Adrenal gland (tissue), 12 donors: ENCODE measurements around the gene JPT1. TPM values are rescaled to one million over a fixed set of nuclear protein-coding genes. Genes with fewer than 3 reads are reported as not detected.

Experiments used
- DNase-seq, 7 donors: peaks; one replicate each; pipeline ENCODE4 v3.0.0-alpha.2; 2019 to 2020
- H3K27ac ChIP-seq, 5 donors: fragments of 200-600 bp; sonication (generic) in 4 of 5; 1 replicate in 3 of 5; 2 replicates in 2 of 5; pipeline versions ENCODE4 v1.5.1 to v1.8.0; 2016 to 2020; ENCODE audit warnings: mild to moderate bottlenecking in 1 of 5
- H3K27me3 ChIP-seq: fragments of 200-600 bp; 2 replicates; pipeline ENCODE4 v1.8.0; 2021
- H3K36me3 ChIP-seq, 2 donors: fragments of 200-600 bp; replicated peaks in 1 of 2; 1 replicate in 1 of 2; 2 replicates in 1 of 2; pipeline versions ENCODE4 v1.5.1 to v1.8.0; 2018 to 2022
- H3K4me1 ChIP-seq, 2 donors: fragments of 200-600 bp; replicated peaks in 1 of 2; 1 replicate in 1 of 2; 2 replicates in 1 of 2; pipeline versions ENCODE4 v1.5.1 to v1.8.0; 2018 to 2021
- H3K4me3 ChIP-seq, 4 donors: fragments of 200-600 bp; sonication (generic) in 3 of 4; one replicate each; pipeline ENCODE4 v1.5.1; 2016 to 2018
- H3K9me3 ChIP-seq, 3 donors: fragments of 200-600 bp; sonication (generic) in 1 of 3; replicated peaks in 1 of 3; 1 replicate in 2 of 3; 2 replicates in 1 of 3; pipeline versions ENCODE4 v1.5.1 to v1.8.0; 2016 to 2021
- POLR2A ChIP-seq, 2 donors: fragments of 450-650 bp; IDR thresholded peaks; one replicate each; pipeline ENCODE4 v1.6.1; 2017; ENCODE audit warnings: antibody characterized with exemption in 2 of 2, mild to moderate bottlenecking in 2 of 2, moderate library complexity in 1 of 2
- WGBS, 4 donors: extraction: QIAGEN DNeasy Blood & Tissue Kit in 2 of 4; methylation state at CpG; one replicate each; pipeline versions ENCODE4 v1.1.5 to v1.1.7; 2013 to 2017; 5-methylcytosine and 5-hydroxymethylcytosine counted together
- intact Hi-C, 2 donors: fragments of 100-400 bp; cut with DNase I; formaldehyde crosslinking; loops; one replicate each; pipeline versions ENCODE4 v1.14.1 to v1.15.0; 2022 to 2023
- polyA plus RNA-seq, 3 donors: library from polyadenylated mRNA; stranded (reverse); fragments of 200-250 nt in 2 of 3; fragments of 350-450 nt in 1 of 3; fragmentation: Illumina TruSeq in 1 of 3; extraction: RNeasy Lipid Tissue Mini Kit (QIAGEN cat#74804) in 1 of 3; gene quantifications; one replicate each; pipeline ENCODE4 v1.2.3, GENCODE V29; 2013 to 2014
- total RNA-seq, 9 donors: library from RNA; depleted of rRNA in 4 of 9; stranded (reverse); fragments of >200 nt in 4 of 9; fragments of 120-200 nt in 1 of 9; fragmentation: NEBNext Ultra II Directional in 1 of 9; extraction: Animal tissue kit (Norgen Biotek cat#: 25700) in 1 of 9; gene quantifications; one replicate each; pipeline versions ENCODE4 v1.1.0 to v1.2.4, GENCODE V29; 2013 to 2023
- TF ChIP-seq, protein P1 (sequence below), 6 experiments: fragments of 450-650 bp in 4 of 6; fragments of 200-600 bp in 2 of 6; sonication (generic) in 1 of 6; IDR thresholded peaks; 1 replicate in 5 of 6; 2 replicates in 1 of 6; pipeline versions ENCODE4 v1.5.1 to v1.8.0; 2016 to 2021; ENCODE audit warnings: antibody characterized with exemption in 6 of 6, mild to moderate bottlenecking in 2 of 6, moderate library complexity in 1 of 6
- donor health status: healthy with polysubstance abuse.
- donor health status: Bipolar disorder and iron deficiency.
- donor health status: DM: yes; HTN: yes; CAD: no.
- donor health status: DM: no; HTN: no; CAD: no.
- donor health status: DM: no; HTN: no; CAD: no.
- donor health status: DM: yes; HTN: yes; CAD: no.

Gene JPT1
- total and polyA plus RNA-seq, 12 donors = 34.2 to 232 (median 67.2) TPM

DNA sequence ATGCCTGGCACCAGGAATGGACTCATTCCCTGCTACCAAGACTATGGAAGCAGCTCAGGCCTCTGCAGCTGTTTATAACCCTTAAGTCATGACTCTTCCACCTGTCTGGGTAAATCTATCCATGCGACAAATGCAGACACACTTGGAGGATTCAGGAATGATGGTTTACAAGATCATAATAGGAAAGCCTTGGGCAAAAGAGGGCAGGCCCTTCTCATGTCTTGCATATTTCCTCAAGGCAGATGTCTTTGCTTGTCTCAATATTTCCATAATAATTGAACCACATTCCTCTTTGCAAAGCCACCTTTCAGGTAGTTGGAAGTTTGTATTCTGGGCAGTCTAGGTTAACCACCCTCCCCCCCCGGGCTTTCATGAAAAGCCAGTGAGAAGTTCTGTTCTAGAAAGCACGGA, 884 bp upstream of the JPT1 start:
- Histone ChIP-seq H3K4me1 (peaks cover 12 to 19% of the 10 kb centered on the region in 2 donors), H3K9me3 (no peaks in the 10 kb centered on the region), H3K4me3 (no peak overlapping the region), H3K27me3 (no peaks in the 10 kb centered on the region), H3K27ac (peak overlapping the region in 2 of 5 donors; percentile 55 to 60), H3K36me3 (no peaks in the 10 kb centered on the region)
- intact Hi-C loops = no loop called here
- DNase-seq = no peak
- WGBS, 4 donors = 89 to 93% (median 91%) methylated on average over 3 of the region's 3 CpGs
- TF ChIP-seq, protein P1, sequence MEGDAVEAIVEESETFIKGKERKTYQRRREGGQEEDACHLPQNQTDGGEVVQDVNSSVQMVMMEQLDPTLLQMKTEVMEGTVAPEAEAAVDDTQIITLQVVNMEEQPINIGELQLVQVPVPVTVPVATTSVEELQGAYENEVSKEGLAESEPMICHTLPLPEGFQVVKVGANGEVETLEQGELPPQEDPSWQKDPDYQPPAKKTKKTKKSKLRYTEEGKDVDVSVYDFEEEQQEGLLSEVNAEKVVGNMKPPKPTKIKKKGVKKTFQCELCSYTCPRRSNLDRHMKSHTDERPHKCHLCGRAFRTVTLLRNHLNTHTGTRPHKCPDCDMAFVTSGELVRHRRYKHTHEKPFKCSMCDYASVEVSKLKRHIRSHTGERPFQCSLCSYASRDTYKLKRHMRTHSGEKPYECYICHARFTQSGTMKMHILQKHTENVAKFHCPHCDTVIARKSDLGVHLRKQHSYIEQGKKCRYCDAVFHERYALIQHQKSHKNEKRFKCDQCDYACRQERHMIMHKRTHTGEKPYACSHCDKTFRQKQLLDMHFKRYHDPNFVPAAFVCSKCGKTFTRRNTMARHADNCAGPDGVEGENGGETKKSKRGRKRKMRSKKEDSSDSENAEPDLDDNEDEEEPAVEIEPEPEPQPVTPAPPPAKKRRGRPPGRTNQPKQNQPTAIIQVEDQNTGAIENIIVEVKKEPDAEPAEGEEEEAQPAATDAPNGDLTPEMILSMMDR (IDR thresholded peaks at IDR 0.05) = no peak
- no peak for TF ChIP-seq POLR2A (IDR thresholded peaks at IDR 0.05)

DNA sequence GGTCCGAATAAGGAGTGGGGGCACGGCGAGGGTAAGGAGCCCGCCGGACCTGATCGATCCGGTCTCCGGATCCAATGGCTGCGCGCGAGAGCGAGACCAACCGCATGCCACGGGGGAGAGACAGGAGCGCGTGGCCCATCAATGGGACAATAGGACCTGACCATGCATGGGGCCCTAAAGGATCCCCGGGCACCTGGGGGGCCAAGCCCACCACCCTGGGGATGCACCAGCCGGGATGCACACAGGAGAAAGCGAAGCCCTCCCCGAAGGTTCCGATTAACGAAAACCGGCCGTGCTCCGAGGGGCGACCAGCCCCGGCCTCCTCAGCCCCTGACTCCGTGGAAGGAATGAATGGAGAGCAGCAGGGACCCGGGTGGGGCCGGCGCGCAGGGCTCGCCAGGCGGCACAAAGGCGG, 525 bp downstream of the JPT1 start:
- intact Hi-C loops = no loop called here
- peak in 4 of 7 donors; percentile 14 to 32 (median 30) for DNase-seq
- Histone ChIP-seq H3K4me3 (peak overlapping the region; percentile 12 to 89 (median 69)), H3K36me3 (no peaks in the 10 kb centered on the region), H3K4me1 (peaks cover 12 to 16% of the 10 kb centered on the region in 2 donors), H3K9me3 (no peaks in the 10 kb centered on the region), H3K27ac (peak overlapping the region in 3 of 5 donors; percentile 71 to 87 (median 72)), H3K27me3 (no peaks in the 10 kb centered on the region)
- TF ChIP-seq, protein P1 (IDR thresholded peaks at IDR 0.05) = no peak
- no peak for TF ChIP-seq POLR2A (IDR thresholded peaks at IDR 0.05)
- 0 to 3% (median 1%) methylated on average over 12 to 35 of the region's 35 CpGs for WGBS, 4 donors

DNA sequence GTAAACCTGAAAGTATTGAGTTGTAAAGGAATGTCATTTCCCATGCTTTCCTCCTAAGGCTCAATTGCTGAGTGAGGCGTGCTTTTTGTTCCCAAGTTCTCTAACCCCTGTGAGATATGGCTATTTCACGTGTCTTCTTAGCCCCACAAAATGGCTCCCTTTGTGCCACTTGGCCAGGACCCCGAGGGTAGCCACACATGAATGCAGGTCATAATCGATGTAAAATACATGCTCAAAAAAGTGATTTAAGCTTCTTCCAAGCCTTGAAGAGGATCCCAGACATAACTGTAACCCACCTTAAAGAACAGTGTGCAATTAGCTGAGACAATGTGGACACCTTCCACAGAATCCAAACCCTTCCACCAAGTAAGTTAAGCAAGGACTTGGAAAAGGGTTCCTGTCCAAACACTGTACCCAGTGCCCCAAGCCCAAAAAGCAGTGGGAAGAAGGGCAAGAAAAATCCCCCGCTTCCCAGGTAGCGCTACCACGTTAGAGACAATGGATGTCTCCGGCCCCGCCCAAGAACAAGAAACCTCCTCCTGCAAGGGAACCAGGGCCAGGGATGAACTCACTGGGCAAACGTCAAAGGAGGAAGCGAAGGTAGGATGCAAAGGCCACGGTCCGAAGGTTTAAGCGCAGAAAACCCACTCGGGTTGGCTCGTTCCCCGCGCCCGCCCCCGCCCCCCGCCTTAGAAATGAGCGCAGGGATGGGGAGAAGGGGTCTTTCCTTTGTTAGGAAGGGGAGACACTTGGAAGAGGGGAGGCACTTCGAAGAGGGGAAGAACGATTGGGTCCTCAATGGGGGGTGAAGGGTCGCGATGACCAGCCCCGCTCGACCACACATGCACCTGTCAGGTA, 1.2 kb downstream of the JPT1 start:
- TF ChIP-seq POLR2A (IDR thresholded peaks at IDR 0.05) = no peak
- TF ChIP-seq, protein P1 (IDR thresholded peaks at IDR 0.05) = no peak
- Histone ChIP-seq H3K27me3 (no peaks in the 10 kb centered on the region), H3K9me3 (no peaks in the 10 kb centered on the region), H3K27ac (no peak overlapping the region), H3K4me3 (peak overlapping the region; percentile 12 to 89 (median 69)), H3K36me3 (peaks cover 0 to 1% of the 10 kb centered on the region in 2 donors), H3K4me1 (peaks cover 12 to 15% of the 10 kb centered on the region in 2 donors)
- peak in 3 of 7 donors; percentile 24 to 27 (median 26) for DNase-seq
- intact Hi-C loops = no loop called here
- 8 to 11% (median 9%) methylated on average over 28 of the region's 28 CpGs for WGBS, 4 donors

DNA sequence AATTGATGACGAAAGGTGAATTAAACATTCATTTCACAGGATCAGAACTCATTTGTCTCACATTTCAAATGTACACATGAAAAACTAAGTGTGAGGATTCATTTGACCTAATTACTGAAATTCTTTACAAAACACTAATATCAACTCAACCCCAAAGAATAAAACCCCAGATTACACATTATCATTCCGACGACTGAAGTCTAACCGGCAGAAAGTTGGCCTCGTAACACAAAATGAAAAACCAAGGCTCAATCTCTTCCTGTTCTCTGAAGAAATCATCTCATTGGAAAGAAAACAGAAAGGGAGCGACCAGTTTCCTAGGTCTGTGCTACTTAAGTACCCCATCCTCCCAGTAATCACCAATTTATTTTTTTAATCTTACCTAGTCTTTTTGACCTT, 1.8 kb downstream of the JPT1 start:
- 81 to 88% (median 87%) methylated on average over 6 of the region's 6 CpGs for WGBS, 4 donors
- no peaks in the 10 kb centered on the region for H3K9me3 ChIP-seq
- H3K4me1 ChIP-seq = peaks cover 12 to 15% of the 10 kb centered on the region in 2 donors
- H3K36me3 ChIP-seq = peaks cover 0 to 2% of the 10 kb centered on the region in 2 donors
- intact Hi-C loops = no loop called here
- H3K27me3 ChIP-seq = no peaks in the 10 kb centered on the region
- H3K4me3 ChIP-seq = no peak overlapping the region
- no peak for DNase-seq
- no peak overlapping the region for H3K27ac ChIP-seq
- no peak for TF ChIP-seq POLR2A (IDR thresholded peaks at IDR 0.05)
- TF ChIP-seq, protein P1 (IDR thresholded peaks at IDR 0.05) = no peak
